Endometrial microvascular endothelial cells (primary cell): Measurements from ENCODE around the gene FAM107B. TPM values are rescaled to one million over a fixed set of nuclear protein-coding genes. Genes with fewer than 3 reads are reported as not detected.

Experiments
- in situ Hi-C: cut with HindIII; loops from 2 replicates; pipeline ENCODE4 v1.10.0; 2017; ENCODE audit warnings: low sequenced_read_pairs, low pct_unique_long_range_greater_than_20kb; ENCODE audit errors: inconsistent ontology term
- total RNA-seq: library from RNA; depleted of rRNA; stranded (reverse); fragments of >200 nt; gene quantifications from one replicate; pipeline ENCODE4 v1.2.3, GENCODE V29; 2015; ENCODE audit errors: inconsistent ontology term

Gene FAM107B
- total RNA-seq, 1 donor from 2014 or later: 77.7 TPM

GRCh38 chr10:14540611-14541010, 234.1 kb downstream of the FAM107B start:
- in situ Hi-C loops: no loop called here

DNA sequence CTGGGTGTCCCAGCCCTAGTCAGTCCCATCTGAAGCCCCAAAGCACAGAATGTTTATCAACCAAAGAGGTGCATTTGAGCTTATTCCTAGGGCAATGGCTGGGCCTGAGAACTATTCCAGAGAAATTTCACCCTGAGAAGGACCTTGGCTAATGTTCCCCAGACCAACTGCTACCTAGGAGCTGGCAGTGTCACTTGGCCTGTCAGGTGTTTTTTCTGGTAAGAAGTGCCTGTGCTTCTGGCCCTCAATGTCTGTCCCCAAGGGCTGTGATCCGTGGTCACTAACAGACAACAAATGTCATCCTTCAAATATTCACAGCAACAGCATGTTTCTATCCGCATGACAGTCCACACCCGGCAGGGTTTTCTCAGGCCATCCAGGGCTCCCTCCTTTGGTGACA, 234.6 kb downstream of the FAM107B start:
- in situ Hi-C loops: no loop called here

- in situ Hi-C loops: no loop called here
These were observed 235.5 kb downstream of the FAM107B start for GRCh38 chr10:14539176-14539575.

GRCh38 chr10:14536241-14537213, 238.2 kb downstream of the FAM107B start:
- in situ Hi-C loops: no loop called here

- in situ Hi-C loops: no loop called here
These were observed 239.1 kb downstream of the FAM107B start for GRCh38 chr10:14535457-14536130.

DNA sequence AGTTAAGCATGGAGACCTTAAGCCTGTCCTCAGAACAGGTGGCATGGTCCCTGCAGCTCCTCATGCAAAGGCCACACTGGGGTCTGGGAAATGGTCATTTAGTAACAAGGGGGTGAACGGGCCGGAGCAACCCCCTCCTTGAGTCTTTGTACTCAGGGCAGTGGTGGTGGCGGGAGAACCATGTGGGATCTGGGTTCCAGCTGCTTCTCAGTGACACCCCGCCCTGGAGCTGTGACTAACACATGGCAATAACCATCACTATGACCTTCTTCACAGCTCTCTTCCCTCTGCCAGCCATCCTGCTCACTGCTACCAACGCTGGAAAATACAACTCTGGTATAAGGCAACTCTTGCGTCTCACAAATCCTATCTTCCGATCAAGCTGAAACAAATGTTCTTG, 240.5 kb downstream of the FAM107B start:
- in situ Hi-C loops: no loop called here

- in situ Hi-C loops: no loop called here
These were observed 241.4 kb downstream of the FAM107B start for GRCh38 chr10:14533295-14533694.

DNA sequence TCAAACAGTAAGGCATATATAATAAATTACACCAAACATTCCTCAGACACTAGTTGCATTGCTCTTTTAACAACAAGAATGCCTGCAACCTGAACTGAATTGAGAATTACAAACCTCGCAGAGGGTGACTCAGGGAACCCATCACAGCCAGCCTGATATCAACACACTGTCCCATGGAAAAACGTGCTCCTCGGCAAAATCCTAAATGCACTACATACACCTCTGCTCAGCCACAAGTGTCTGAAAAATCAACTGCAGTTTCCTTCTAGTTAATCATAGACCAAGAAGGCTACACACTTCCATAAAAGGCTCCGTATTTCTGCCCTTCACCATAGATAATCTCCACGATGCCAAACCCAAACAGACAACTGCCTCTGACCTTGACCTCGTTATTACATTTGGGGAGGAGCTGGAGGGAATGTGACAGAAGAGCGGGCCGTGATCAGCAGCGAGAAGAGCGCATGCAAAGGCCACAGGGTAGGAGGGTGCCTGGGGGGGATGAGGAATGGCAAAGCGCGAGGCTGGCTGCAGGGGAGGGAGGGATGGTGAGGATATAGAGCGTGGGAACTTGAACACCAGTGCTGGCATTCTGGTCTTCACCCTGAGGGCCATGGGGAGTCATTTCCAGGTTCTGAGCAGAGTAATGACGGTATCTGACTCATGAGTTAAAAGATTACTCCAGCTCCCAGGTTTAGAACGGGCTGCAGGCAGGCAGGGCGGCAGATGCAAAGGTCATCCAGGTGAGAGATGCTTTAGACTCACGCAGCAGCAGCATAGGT, 242.0 kb downstream of the FAM107B start:
- in situ Hi-C loops: no loop called here

- in situ Hi-C loops: no loop called here
These were observed 242.7 kb downstream of the FAM107B start for GRCh38 chr10:14531974-14532373.

GRCh38 chr10:14530465-14530864, 244.2 kb downstream of the FAM107B start:
- in situ Hi-C loops: no loop called here

GRCh38 chr10:14529351-14529750, 245.3 kb downstream of the FAM107B start:
- in situ Hi-C loops: no loop called here

GRCh38 chr10:14528450-14528849, 246.2 kb downstream of the FAM107B start:
- in situ Hi-C loops: no loop called here

DNA sequence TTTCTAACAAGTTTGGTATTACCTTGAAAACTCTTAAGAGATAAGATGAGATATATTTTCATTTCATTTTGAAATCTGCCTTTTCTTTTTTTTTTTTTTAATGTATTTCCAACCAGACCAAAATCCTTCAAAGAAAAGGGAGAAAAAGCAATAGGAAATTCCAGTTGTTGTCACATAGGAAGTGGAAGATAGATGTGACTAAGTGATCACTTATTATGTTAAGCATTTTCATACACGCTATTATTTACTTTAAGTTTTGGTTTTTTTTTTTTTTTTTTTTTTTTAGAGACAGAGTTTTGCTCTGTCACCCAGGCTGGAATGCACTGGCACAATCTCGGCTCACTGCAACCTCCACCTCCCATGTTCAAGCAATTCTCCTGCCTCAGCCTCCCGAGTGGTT, 246.8 kb downstream of the FAM107B start:
- in situ Hi-C loops: no loop called here

- in situ Hi-C loops: no loop called here
These were observed 247.4 kb downstream of the FAM107B start for GRCh38 chr10:14527134-14527844.

- in situ Hi-C loops: no loop called here
These were observed 248.4 kb downstream of the FAM107B start for GRCh38 chr10:14526326-14526725.

GRCh38 chr10:14524691-14525324, 249.9 kb downstream of the FAM107B start:
- in situ Hi-C loops: no loop called here

DNA sequence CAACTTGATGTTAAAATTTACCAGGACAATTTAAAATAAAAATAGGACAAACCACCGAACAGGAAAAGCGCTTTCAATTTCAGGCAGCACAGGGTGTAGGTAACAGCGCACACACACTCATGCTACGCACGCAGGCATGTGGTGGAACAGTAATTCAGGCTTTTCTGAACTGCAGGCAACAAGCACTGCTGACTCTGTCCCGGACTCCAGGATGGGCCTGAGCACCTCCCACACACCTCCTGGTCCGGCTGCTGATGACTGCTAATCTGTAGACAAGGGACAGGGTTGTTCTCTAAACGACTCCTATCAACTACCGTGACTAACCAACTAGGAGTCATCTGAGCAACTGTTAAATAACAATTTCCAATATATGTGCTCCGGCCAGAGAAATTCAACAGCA, 251.4 kb downstream of the FAM107B start:
- in situ Hi-C loops: no loop called here

DNA sequence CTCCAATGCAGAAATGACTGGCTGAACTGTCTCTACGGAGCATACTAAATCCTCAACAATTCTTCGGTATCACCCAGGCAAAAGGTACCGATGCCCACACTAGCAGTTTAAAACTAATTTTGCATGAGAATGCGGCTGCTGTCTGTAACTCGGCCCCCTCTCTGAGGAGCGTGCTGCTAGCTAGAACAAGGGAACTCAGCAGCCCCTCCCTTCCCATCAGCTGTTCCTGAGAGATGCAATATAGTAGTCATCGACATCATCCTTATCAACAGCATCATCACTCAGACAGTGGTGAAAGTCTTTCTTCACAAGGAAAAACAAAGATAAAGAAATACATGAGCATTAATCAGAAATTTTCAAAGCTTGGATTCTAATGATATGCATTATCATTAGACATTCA, 254.9 kb downstream of the FAM107B start:
- in situ Hi-C loops: no loop called here
